Activated CD8-positive, alpha-beta memory T cell treated with anti-CD3 and anti-CD28 coated beads, Interleukin-2, amount 50 U/mL, for 4 hours (primary cell): Measurements from ENCODE around the gene GMPR.
"Not testable (repeated sequence)": the region's sequence is repeated elsewhere in the genome, so short reads cannot be mapped to it uniquely, and the experiment has no call there.

Source experiments
- DNase-seq: peaks from one replicate; pipeline ENCODE4 v3.0.0-alpha.2; 2020

Gene GMPR

DNA sequence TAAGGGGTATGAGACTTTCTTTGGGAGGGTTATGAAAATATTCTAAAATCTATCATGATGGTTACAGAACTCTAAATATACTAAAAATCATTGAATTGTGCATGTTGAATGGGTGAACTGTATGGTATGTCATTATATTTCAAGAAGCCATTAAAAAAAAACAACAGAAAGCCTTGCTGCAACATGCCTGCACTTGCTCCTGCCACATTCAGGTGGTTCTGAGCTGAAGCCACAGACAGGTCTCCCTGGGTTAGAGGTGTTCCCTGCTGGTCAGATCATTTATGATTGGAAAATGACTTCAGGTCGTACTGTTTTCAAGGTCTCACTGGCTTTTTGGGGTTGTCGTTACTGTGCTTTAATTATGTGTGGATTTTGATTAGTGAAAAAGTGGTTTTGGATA is 13.3 kb downstream of the GMPR start:
- no peak for DNase-seq

DNA sequence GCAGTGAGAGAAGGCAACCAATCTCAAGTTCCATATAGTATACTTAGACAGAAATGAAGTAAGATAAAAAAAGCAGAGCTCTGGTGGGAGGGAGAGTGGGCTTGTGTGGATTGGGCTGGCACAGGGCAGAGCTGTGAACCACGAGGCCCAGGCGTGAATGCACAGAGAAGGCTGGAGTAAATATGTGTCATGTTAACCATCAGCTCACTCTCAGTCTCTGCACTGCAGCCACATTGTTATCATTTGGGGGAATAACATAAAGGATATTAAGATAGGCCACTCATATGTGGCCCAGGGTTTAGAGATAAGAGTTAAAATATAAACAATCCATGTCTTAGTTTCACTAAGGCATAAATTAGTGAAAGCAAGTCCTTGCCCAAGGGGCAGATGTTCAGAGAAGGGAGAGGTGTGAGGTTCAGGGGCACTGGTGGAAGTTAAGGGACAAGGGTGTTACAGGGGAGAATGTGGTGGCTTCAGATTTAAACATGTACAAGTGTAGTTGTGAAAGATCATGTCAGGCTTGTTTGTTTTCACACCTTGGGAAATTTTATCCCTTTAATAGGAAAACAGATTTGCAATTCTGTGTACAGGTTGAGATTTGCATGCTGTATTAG is 14.4 kb downstream of the GMPR start:
- no peak for DNase-seq

DNA sequence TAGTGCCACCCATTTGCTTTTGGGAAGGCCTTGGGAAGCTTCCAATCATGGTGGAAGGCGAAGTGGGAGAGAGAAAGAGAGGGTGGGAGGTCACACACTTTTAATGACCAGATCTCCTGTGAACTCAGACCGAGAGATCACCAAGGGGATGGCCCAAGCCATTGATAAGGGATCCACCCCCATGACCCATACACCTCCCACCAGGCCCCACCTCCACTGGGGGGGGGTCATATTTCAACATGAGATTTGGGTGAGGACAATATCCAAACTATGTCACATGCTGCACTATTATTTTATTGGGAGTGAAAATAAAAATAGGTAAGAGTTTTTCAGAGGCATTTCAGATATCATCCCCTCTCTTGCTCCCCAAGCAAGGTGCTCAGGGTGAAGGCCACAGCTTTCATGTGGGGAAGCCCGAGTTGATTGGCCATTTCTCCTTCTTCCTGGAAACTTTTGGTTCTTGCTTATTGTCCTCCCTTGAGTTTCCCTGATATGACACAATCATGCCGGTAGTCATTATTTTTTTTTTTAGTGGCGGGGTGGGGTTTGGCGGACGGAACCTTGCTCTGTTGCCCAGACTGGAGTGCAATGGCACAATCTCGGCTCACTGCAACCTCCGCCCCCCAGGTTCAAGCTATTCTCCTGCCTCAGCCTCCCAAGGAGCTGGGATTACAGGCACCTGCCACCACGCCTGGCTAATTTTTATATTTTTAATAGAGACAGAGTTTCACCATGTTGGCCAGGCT is 15.2 kb downstream of the GMPR start:
- no peak for DNase-seq

DNA sequence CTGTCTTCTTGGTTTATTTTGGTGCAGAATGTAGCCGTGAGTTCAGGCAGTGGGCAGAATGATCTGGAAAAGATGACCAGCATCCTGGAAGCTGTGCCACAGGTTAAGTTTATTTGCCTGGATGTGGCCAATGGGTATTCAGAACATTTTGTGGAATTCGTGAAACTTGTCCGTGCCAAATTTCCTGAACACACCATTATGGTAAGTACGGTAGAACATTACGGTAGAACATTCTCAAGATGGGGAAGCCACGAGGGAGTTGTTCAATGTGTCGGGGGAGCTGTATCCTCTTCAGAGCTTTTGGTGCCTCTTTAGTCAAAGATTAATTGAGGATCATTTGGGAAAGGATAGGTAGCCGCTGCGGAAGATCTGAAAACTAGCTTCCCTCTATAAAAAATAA is 16.1 kb downstream of the GMPR start:
- no peak for DNase-seq

DNA sequence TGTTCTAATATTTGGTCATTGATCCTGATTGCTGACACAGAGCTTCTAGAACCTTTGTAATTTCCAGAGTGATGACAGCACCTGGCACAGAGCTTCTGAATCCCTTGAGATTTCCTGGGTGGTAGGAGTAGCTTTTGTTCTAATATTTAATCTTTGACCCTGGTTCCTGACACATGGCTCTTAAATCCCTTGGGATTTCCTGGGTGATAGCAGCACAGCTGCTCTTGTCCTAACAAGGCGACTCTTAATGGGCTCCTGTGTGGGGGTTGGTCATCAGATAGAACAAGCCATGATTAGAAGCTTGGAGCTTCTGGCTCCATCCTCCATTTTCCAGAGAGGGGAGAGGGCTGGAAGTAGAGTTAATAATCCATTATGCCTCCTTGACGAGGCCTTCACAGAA is 18.4 kb downstream of the GMPR start:
- no peak for DNase-seq

DNA sequence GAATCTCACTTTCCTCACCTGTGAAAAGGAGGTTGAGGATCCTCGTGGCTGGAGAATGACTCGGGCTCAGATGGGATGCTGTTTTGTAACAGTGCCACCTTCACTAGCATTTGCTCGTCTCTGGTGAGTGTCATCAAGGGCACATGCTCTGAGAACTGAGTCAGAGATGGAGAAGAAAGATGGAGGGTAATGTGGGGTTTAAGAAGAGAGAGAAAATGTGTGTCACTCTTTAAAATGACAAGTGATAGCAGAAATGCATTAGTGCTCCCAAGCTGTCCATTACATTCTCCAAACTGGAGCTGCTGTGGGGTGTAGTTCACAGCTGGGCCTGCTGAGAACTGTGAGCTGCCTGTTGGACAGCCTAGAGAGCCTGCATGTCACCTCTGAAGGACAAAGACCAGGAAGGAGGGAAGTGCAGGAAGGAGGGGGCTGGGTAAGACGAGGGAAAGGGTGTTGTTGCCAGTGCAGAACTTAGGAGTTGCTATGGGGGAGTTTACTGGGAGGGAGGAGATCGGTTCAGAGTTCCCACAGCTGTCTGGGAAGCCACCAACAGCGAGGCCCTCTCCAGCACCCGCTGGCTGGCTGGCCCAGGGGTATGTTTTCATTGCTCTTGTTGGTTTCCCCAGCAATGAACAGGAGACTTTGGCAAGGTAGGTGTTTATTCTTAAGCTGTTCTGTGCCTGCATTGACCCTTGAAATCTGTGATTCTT is 19.8 kb downstream of the GMPR start:
- DNase-seq, result no peak

DNA sequence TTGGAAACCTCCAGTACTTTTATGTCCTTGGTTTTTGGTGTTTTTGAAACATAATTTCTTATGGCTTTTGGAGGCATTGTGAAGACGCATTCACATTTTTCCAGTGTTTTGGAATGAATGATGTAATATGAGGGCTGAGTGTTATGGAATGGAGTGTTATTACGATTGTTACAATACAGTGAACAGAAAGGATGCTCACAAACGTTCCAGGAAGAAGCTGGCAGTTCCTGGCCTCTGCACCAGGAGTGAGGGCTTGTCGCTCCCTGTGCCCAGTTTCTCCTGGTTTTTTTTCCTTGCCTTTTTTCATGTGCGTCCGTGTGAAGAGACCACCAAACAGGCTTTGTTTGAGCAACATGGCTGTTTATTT is 20.3 kb downstream of the GMPR start:
- DNase-seq, result no peak

DNA sequence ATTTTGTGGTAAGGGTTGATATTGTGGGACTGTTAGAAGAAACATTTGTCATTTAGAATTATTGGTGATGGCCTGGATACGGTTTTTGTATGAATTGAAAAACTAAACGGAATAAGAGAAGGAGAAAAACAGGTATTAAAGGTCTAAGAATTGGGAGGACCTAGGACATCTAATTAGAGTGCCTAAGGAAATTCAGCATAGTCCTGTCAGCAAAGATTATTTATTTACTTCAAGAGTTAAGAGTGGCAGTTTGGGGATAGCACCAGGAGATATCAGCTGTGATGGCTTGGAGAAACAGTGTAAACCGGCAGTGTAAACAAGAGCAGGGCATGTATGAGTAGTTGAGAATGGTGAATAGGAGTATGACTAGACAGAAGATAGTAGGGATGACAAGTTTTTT is 21.2 kb downstream of the GMPR start:
- not testable (repeated sequence) for DNase-seq

DNA sequence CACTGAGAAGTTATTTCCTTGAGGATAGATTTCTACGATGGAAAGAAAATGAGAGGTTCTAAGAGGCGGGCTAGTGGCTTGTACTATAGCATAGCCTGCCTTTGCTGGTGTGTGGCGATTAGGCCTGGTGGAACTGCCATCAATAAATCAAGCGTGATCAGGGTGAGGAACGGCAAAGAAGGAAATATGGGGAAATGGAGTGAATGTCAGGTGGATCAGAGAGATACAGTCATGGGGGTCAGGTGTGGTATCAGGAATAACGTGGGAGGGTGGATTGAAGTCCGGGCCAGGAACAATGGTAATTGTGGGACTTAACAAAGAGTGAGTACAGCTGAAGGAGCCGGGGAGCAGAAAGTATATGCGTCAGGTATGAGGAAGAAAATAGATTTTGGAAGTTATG is 22.2 kb downstream of the GMPR start:
- not testable (repeated sequence) for DNase-seq

DNA sequence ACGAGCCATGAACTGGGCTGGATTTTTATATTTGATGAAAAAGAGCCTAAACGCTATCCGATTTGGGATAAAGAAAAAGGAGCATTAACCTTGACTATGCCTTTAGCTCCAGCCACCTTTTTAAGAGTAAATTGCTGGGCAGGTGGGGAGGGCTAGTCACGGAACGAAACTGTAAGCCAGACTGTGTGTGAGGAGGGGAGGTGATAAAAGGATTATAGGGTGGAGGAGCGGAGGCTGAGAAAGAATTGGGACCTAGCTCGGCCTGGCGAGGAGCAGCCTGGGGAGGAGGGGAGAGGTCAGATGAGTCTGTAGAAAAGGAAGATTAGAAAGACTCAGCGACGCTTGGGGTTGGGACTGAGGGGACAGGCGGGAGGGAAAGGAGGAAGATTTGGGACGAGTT is 24.4 kb downstream of the GMPR start:
- not testable (repeated sequence) for DNase-seq

DNA sequence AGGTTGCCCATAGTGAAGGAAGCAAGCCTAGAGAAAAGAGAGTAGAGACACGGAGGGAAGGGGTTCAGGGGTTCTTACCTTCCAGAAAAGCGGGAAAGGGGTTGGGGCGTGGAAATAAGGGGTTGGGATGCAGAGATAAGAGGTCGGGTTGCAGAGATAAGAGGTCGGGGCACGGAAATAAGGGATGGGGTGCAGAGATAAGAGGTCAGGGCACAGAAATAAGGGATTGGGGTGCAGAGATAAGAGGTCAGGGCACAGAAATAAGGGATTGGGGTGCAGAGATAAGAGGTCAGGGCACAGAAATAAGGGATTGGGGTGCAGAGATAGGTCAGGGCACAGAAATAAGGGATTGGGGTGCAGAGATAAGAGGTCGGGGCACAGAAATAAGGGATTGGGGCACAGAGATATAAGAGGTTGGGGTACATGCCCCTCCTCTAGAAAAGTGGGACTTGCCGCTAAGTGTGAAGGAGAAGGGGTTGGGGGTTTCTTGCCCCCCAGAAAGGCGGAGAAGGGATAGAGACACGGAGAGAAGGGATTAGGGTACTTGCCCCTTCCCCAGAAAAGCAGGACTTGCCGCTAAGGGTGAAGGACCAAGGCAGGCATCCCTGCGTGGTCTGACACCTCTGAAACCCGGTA is 25.2 kb downstream of the GMPR start:
- not testable (repeated sequence) for DNase-seq

DNA sequence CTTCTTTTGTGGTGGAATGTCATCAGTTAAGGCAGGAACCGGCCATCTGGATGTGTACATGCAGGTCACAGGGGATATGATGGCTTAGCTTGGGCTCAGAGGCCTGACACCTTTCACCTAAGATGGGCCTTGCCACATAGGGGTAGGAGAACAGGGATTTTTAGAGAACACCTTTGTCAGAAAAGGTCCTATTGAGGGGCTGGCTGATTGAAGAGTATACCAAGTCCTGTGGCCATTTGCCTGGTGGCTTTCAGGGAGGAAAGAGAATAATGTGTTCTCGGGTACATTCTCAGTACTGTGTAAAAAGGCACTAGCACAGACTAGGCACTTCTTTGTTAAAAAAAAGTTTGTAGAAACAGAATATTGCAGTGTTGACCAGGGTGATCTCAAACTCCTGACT is 26.4 kb downstream of the GMPR start:
- DNase-seq, result no peak

DNA sequence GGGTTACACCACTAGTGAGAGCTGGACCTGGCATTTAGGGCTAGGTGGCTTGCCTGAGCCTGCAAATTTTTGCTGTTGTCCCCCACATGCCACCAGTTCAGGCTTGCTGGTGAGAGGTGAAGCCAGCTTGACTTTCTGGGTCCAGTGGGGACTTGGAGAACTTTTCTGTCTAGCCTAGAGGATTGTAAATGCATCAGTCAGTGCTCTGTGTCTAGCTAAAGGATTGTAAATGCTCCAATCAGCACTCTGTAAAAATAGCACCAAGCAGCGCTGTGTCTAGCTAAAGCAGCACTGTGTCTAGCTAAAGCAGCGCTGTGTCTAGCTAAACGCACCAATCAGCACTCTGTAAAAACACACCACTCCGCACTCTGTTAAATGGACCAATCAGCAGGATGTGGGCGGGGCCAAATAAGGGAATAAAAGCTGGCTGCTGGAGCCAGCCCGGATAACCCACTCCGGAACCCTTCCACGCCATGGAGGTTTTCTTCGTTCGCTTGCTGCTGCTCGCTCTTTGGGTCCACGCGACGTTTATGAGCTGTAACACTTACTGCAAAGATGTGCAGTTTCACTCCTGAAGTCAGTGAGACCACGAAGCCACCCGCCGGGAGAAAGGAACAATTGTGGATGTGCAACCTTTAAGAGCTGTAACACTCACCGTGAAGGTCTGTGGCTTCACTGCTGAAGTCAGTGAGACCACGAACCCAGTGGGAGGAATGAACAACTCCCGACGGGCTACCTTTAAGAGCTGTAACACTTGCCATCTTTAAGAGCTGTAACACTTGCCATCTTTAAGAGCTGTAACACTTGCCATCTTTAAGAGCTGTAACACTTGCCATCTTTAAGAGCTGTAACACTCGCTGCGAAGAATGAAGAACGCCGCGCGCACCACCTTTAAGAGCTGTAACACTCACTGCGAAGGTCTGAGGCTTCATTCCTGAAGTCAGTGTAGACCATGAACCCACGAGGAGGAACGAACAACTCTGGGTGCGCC is 27.3 kb downstream of the GMPR start:
- DNase-seq, result no peak

DNA sequence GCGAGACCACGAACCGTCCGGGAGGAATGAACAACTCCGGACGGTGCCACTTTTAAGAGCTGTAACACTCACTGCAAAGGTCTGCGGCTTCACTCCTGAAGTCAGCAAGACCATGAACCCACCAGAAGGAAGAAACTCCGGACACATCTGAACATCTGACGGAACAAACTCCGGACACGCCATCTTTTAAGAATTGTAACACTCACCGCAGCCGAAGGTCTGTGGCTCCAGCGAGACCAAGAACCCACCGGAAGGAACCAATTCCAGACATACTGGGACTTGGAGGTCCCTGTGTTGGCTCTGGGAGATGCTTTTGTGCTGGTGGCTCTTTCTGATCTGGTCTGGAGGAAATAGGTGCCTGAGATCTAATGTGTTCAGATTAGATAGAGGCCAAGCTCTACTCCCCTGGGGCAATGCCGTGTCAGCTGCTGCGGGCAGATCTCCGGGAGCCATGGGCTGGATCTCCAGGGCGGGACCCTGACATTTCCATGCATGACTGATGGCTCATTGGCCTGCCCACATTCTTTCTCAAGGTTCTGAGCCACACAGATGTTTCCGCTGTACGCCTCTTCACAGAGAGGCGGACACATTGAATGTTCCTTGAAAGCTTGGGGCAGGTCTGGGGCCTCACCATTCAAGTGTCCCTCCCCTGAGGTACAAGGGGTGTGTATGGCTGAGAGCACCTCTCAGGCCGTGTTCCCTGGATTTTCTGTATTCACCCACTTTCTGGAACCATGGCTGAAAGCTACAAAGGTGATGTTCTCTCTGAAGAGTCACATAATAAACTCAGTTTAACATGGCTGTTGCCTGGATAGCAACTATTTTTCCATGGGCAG is 29.3 kb downstream of the GMPR start:
- DNase-seq, result no peak

DNA sequence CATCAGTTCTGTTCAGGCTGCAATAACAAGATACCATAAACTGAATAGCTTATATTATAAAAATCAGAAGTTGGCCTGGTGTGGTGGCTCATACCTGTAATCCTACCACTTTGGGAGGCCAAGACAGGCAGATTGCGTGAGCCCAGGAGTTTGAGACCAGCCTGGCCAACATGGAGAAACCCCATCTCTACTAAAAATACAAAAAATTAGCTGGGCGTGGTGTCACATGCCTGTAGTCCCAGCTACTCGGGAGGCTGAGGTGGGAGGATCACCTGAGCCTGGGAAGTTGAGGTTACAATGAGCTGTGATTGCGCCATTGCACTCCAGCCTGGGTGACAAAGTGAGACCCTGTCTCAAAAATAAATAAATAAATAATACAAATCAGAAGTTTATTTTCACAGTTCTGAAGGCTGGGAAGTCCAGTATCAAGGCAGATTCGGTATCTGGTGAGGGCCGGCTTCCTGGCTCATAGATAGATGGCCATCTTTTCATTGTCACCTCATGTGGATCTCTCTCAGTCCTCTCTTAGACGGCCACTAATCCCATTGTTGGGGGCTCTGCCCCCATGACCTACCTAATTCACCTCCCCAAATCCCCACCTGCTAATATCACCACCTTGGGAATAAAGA is 31.2 kb downstream of the GMPR start:
- not testable (repeated sequence) for DNase-seq

DNA sequence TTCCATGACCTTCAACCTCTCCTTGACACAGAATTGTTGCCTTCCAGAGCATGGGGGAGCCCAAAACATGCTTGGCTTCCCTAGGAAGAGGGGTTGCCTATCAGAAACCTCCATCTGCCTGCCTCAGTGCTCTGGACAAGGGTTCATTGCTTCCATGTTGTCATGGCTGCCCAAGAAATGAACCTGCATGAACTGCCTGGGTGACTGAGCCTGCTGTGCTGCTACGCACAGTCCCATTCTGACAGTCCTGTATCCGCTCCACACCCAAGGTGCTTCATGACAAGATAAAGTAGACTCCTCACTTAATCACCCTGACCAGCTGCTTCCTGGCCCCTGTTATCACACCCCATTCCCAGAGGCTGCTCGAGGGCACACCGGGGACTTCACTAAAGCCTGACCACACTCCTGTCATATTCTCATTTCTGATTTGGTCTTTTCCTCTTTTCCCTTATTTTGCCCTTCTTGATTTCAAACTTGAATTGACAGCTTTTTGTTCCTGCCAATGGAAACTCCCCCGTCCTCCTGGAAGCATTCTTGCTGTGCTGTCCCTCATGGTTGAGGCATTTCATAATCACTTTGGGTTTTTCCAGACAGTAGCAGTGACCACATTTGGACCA is 31.9 kb downstream of the GMPR start:
- no peak for DNase-seq

DNA sequence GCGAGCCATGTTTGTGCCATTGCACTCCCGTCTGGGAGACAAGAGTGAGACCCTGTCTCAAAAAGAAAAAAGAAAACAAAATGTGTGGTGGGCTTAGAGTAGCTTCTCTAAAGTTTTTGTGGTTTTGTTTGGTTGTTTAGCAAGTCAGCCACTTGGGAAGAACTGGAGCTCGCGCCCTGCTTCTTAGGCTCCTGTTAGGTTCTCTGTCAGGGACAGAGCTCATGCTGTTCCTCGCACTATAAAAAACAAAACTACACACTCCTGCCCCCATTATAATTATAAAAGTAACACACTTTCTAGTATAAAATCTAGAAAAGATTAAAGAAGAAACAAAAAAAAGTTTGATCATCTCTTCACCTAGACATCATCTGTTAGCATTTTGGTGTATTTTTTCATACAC is 33.0 kb downstream of the GMPR start:
- DNase-seq, result no peak

DNA sequence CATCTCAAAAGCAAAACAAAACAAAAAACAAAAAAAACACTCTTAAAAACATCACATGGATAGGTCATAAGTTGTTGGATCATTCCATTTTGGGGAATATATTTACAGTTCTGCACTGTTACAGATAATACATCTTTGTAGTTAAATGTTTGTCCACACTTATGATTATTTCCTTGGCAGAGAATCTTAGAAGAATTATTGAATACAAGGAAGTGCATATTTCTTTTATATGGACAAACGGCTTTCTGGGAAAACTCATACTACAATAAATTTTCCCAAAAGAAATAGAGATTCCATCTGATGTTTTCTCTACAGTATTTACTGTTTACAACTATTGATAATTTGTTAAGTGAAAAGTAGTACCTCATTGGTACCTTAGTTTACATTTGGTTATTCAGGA is 33.8 kb downstream of the GMPR start:
- no peak for DNase-seq

DNA sequence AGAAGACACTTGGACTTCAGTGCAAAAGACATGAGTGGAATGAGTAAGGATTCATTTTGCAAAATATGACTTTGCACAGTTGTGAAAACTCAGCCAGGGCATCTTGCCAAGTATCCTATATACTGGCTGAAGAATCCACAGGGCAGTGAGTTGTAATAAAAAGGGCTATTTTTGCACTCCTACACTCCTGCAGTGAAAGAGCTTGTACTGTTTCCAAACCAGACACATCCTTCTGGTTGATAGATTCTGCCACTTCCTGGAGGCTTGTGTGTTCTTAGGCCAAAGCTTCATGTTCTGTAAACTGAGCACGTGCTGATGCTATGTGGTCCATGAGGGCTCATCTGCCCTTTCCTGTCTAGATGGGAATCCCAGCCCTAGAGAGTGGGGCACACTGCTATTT is 34.9 kb downstream of the GMPR start:
- no peak for DNase-seq

DNA sequence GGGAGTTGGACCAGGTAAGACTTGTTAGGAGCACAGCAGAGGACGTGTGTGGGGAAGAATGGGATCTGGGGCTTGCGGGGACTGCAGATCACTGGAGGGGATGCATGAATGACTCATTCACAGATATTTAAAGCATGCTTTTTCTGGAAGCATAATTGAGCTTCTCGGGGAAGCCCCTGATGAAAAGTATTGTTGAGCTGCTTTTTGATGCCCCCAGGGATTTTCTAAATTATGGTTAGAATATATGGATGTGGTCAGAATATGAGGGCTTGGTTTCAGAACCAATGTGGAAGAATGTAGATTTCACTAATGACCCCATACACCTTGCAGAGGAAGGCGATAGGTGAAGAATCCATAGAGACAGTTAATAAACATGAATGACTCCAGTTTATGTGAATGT is 36.1 kb downstream of the GMPR start:
- no peak for DNase-seq
